Prostate gland (tissue), 2 donors: ENCODE data around the gene BIRC5. TPM values are rescaled to one million over a fixed set of nuclear protein-coding genes. Genes with fewer than 3 reads are reported as not detected.

Experiments used
- DNase-seq: peaks from one replicate; pipeline ENCODE4 v3.0.0-alpha.2; 2019; ENCODE audit warnings: low spot score
- H3K27ac ChIP-seq, 2 donors: fragments of 200-600 bp; sonication (generic); 2 replicates each; pipeline ENCODE4 v1.5.1; 2017 to 2019
- H3K27me3 ChIP-seq: fragments of 200-600 bp; sonication (generic); replicated peaks from 2 replicates; pipeline ENCODE4 v1.5.1; 2019; ENCODE audit not compliant: insufficient read depth
- H3K36me3 ChIP-seq, 2 donors: fragments of 200-600 bp; sonication (generic); 1 replicate in 1 of 2; 2 replicates in 1 of 2; pipeline versions ENCODE4 v1.5.1 to v1.8.1; 2017 to 2019
- H3K4me1 ChIP-seq: fragments of 200-600 bp; sonication (generic); replicated peaks from 2 replicates; pipeline ENCODE4 v1.5.1; 2019
- H3K4me3 ChIP-seq, 2 donors: fragments of 200-600 bp; sonication (generic); 2 replicates each; pipeline ENCODE4 v1.5.1; 2017 to 2019
- H3K9me3 ChIP-seq: fragments of 200-600 bp; sonication (generic); 2 replicates; pipeline ENCODE4 v1.5.1; 2017
- POLR2A ChIP-seq: fragments of 450-650 bp; IDR thresholded peaks from one replicate; pipeline ENCODE4 v1.6.1; 2016; ENCODE audit warnings: antibody characterized with exemption, mild to moderate bottlenecking
- POLR2AphosphoS5 ChIP-seq: sonication (generic); formaldehyde crosslinking; IDR thresholded peaks from one replicate; pipeline ENCODE4 v1.6.1; 2017; ENCODE audit warnings: antibody characterized with exemption
- WGBS: methylation state at CpG from one replicate; pipeline ENCODE4 v1.1.5; 2018; 5-methylcytosine and 5-hydroxymethylcytosine counted together
- intact Hi-C: fragments of 100-400 bp; cut with DNase I; formaldehyde crosslinking; loops from one replicate; pipeline ENCODE4 v1.14.2; 2022
- total RNA-seq, 2 donors: library from RNA; depleted of rRNA; stranded (reverse); fragments of >200 nt; gene quantifications; one replicate each; pipeline ENCODE4 v1.1.0, GENCODE V29; 2016
- TF ChIP-seq, protein P1 (sequence below), 4 experiments: fragments of 200-600 bp in 2 of 4; fragments of 450-650 bp in 2 of 4; sonication (generic) in 2 of 4; IDR thresholded peaks; 1 replicate in 3 of 4; 2 replicates in 1 of 4; pipeline ENCODE4 v1.5.1; 2016 to 2019; ENCODE audit warnings: antibody characterized with exemption in 4 of 4, mild to moderate bottlenecking in 2 of 4, moderate library complexity in 2 of 4

The BIRC5 gene
- total RNA-seq, 2 donors from 2014 or later, result 4.6 to 7.0 TPM

DNA sequence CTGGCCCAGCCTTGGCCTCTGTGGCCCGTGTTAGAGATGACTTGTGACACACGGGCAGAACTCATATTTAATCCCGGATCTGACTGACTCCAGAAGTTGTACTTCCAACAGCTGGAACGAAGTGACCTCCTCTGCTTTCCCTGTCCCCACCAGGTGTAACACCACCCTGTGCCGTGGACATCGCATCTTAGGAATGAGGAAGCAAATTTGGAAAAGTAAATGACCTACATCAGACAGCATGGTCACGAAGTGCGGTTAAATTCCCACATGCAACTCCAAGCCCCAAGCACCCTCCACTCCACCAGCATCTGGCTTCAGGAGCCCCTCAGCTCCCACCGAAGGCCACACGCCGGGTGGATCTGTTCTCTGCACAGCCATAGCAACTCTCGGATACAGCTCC is 30.1 kb upstream of the BIRC5 start:
- 75% methylated on average over 12 of the region's 12 CpGs for whole genome bisulfite sequencing
- no peaks in the 10 kb centered on the region for H3K27me3 ChIP-seq
- H3K9me3 ChIP-seq, result no peaks in the 10 kb centered on the region
- H3K4me1 ChIP-seq, result peaks cover 18% of the 10 kb centered on the region
- H3K4me3 ChIP-seq, result no peak overlapping the region
- peak overlapping the region; percentile 83 to 87 for H3K27ac ChIP-seq
- intact Hi-C loops, result no loop called here
- DNase-seq, result no peak
- no peaks in the 10 kb centered on the region for H3K36me3 ChIP-seq
- TF ChIP-seq, protein P1, sequence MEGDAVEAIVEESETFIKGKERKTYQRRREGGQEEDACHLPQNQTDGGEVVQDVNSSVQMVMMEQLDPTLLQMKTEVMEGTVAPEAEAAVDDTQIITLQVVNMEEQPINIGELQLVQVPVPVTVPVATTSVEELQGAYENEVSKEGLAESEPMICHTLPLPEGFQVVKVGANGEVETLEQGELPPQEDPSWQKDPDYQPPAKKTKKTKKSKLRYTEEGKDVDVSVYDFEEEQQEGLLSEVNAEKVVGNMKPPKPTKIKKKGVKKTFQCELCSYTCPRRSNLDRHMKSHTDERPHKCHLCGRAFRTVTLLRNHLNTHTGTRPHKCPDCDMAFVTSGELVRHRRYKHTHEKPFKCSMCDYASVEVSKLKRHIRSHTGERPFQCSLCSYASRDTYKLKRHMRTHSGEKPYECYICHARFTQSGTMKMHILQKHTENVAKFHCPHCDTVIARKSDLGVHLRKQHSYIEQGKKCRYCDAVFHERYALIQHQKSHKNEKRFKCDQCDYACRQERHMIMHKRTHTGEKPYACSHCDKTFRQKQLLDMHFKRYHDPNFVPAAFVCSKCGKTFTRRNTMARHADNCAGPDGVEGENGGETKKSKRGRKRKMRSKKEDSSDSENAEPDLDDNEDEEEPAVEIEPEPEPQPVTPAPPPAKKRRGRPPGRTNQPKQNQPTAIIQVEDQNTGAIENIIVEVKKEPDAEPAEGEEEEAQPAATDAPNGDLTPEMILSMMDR (IDR thresholded peaks at IDR 0.05), result no peak
- TF ChIP-seq POLR2AphosphoS5 (no peak), POLR2A (no peak)

DNA sequence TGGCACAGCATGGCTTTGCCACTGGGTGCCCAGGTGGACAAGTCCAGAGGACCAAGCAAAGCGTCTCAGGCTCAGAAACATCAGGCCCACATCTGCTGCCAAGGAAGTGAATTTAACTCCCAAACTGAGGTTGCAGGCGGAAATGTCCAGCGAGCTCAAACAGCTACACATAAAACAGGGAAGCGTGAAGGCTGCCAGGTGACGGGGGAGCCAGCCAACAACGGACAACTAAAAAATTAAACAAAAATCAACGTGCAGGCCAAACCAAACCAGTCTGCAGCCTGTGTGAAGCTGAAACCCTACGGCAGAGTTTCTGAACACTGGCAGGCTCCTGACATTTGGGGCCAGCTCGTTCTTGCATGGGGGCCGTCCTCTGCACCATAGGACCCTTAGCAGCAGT is 29.7 kb upstream of the BIRC5 start:
- H3K4me1 ChIP-seq, result peaks cover 18% of the 10 kb centered on the region
- peak; percentile 58 for TF ChIP-seq POLR2AphosphoS5
- no peak for TF ChIP-seq POLR2A
- intact Hi-C loops, result no loop called here
- no peaks in the 10 kb centered on the region for H3K9me3 ChIP-seq
- H3K27ac ChIP-seq, result peak overlapping the region; percentile 83 to 87
- WGBS, result 23% methylated on average over 10 of the region's 10 CpGs
- no peaks in the 10 kb centered on the region for H3K36me3 ChIP-seq
- no peaks in the 10 kb centered on the region for H3K27me3 ChIP-seq
- peak overlapping the region in 1 of 2 donors; percentile 18 for H3K4me3 ChIP-seq
- peak; percentile 77 for DNase-seq

DNA sequence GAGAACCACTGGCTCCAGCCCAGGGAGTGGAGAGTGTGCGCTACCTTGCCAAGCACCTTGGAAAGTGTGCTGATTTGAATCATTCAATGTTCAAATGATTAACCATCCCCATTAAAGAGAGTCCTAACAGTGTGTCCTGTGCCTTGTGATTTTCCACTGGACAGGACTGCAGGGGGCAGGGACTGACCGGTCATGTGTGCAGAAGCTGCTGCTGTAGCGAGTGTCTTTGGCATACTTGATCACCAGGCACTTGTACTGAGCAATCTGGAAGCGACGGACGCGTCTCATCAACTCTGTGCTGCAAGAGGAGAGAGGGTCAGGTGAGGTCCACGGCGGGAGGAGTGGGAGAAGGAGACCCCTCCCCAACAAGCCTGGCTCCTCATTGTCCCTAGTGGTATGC is 29.2 kb upstream of the BIRC5 start:
- peak overlapping the region; percentile 3 to 18 for H3K4me3 ChIP-seq
- no peaks in the 10 kb centered on the region for H3K27me3 ChIP-seq
- peak; percentile 63 for DNase-seq
- H3K27ac ChIP-seq, result peak overlapping the region; percentile 83 to 87
- intact Hi-C loops, result no loop called here
- 29% methylated on average over 9 of the region's 9 CpGs for WGBS
- TF ChIP-seq, protein P1 (IDR thresholded peaks at IDR 0.05), result peak in 1 of 4 experiments; percentile 23
- peak; percentile 67 for TF ChIP-seq POLR2AphosphoS5
- no peak for TF ChIP-seq POLR2A
- H3K36me3 ChIP-seq, result no peaks in the 10 kb centered on the region
- no peaks in the 10 kb centered on the region for H3K9me3 ChIP-seq
- peaks cover 18% of the 10 kb centered on the region for H3K4me1 ChIP-seq

DNA sequence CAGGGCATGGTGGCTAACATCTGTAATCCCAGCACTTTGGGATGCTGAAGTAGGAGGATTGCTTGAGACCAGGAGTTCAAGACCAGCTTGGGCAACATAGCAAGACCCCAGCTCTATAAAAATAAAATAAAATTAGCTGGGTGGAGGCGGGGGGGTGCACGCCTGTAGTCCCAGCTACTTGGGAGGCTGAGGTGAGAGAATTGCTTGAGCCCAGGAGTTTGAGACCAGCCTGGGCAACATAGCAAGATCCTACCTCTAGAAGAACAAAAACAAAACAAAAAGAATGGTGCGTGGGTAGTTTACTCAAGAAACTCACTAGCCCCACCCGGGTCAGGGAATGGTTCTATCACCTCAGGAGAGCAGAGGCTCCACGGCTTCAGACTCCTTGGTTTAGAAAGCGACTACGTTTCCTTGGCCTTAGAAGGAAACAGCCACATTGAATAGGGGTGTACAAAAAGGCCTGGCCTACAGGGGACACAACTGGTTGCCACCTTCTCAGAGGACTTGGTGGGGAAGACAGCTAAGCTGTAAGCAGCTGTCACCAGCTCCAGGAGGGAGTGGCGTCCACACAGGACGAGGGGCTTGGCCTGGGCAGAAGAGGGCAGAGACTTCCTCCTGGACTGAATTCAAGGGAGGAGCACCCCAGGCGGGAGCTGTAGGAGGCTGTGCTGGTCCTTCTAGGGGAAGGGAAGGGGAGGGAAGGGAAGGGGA is 27.9 kb upstream of the BIRC5 start:
- H3K4me3 ChIP-seq, result peak overlapping the region; percentile 28 to 38
- WGBS, result 52% methylated on average over 10 of the region's 10 CpGs
- H3K27ac ChIP-seq, result peak overlapping the region; percentile 83 to 87
- TF ChIP-seq POLR2AphosphoS5 (no peak), POLR2A (no peak)
- TF ChIP-seq, protein P1 (IDR thresholded peaks at IDR 0.05), result no peak
- no peaks in the 10 kb centered on the region for H3K36me3 ChIP-seq
- intact Hi-C loops, result no loop called here
- H3K4me1 ChIP-seq, result peaks cover 18% of the 10 kb centered on the region
- no peaks in the 10 kb centered on the region for H3K27me3 ChIP-seq
- DNase-seq, result no peak
- H3K9me3 ChIP-seq, result no peaks in the 10 kb centered on the region

DNA sequence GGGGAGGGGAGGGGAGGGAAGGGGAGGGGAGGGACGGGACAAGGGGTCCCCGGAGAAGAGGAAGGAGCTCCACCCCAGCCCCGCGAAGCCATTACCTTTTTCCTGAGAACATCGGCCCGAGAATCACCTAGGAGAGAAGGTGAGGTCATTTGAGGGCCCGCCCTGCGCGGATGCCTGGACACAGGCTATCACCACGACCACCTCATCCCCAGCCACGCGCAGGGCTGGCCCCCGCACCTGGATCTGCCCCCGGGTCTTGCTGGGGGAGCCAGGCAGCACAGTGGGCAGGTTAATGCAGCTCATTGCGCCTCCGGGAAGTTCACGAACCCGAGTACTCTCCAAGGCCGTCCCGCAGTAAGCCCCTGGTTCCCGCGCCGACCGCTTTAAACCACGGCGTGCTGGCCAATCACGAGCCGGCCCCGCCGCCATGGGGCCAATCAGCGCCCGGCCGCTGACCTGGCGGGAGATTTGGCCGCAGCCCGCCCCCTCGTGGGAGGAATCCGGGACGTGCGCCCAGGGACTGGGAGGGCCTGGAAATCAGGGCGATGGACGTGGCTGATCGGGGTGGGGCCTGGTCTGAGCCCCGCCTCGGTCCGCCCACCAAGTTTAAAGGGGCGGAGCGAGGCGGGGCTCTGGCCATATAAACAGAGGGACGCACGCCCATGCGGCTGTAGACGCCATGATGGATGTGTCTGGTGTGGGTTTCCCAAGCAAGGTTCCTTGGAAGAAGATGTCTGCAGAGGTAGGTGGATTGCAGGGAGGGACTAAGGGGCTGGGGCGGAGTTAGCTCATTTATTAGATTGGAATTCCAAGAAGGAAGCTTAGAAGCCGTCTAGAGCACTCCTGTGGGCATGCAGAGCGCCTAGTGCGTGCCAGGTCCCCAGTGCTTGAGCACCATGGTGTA is 27.1 kb upstream of the BIRC5 start, which contains the start of the genes AFMID and TK1:
Gene AFMID (plus strand): TSS at position 671 of the 904 bp plus-strand sequence. CDS start 9 bp downstream, at position 680.
Gene TK1 (minus strand): TSS at position 361 of the 904 bp plus-strand sequence. CDS start 58 bp downstream, at position 303.
- peak; percentile 94 for TF ChIP-seq POLR2AphosphoS5
- peak; percentile 83 for TF ChIP-seq POLR2A
- TF ChIP-seq, protein P1 (IDR thresholded peaks at IDR 0.05), result peak; percentile 78 to 99 (median 92)
- WGBS, result 7% methylated on average over 26 of the region's 57 CpGs
- Histone ChIP-seq H3K9me3 (no peaks in the 10 kb centered on the region), H3K27ac (peak within 1 kb of the TSS; percentile 83 to 87), H3K4me1 (peaks cover 18% of the 10 kb centered on the region), H3K27me3 (no peaks in the 10 kb centered on the region), H3K36me3 (no peaks in the 10 kb centered on the region), H3K4me3 (peak within 1 kb of the TSS; percentile 28 to 38)
- DNase-seq, result peak; percentile 97
- intact Hi-C loops, result no loop called here
